Transverse colon (tissue), 3 donors: ENCODE measurements around the gene MAP2K5.

Source experiments
- CTCF ChIP-seq, 5 experiments: fragments of 200-600 bp in 3 of 5; fragments of 450-650 bp in 2 of 5; sonication (generic) in 3 of 5; IDR thresholded peaks; 1 replicate in 2 of 5; 2 replicates in 3 of 5; pipeline ENCODE4 v1.5.1; 2016 to 2017; ENCODE audit warnings: antibody characterized with exemption in 5 of 5, inconsistent platforms in 3 of 5, mild to moderate bottlenecking in 2 of 5, moderate library complexity in 1 of 5
- EP300 ChIP-seq: sonication (generic); formaldehyde crosslinking; IDR thresholded peaks from one replicate; pipeline ENCODE4 v1.6.1; 2017; ENCODE audit warnings: antibody characterized with exemption, low read depth
- POLR2A ChIP-seq: fragments of 450-650 bp; IDR thresholded peaks from one replicate; pipeline ENCODE4 v1.6.1; 2016; ENCODE audit warnings: antibody characterized with exemption, mild to moderate bottlenecking, moderate library complexity

GRCh38 chr15:67807141-67807540 is 264.6 kb downstream of the MAP2K5 start:
- TF ChIP-seq CTCF (IDR thresholded peaks at IDR 0.05) (no peak), POLR2A (no peak), EP300 (no peak)
